Mucosa of descending colon (tissue), 3 donors: ENCODE data around the gene MRPL55. TPM values are rescaled to one million over a fixed set of nuclear protein-coding genes. Genes with fewer than 3 reads are reported as not detected.

Source experiments
- ATAC-seq: fragments of 200-7000 bp; cut with Tn5 transposase; one replicate; pipeline ENCODE4 v1.9.1; 2020; ENCODE audit warnings: mild to moderate bottlenecking, moderate library complexity
- DNase-seq, 3 donors: peaks; one replicate each; pipeline ENCODE4 v3.0.0-alpha.2; 2020
- H3K36me3 ChIP-seq: fragments of 200-600 bp; one replicate; pipeline ENCODE4 v1.8.0; 2021; ENCODE audit warnings: low read depth, mild to moderate bottlenecking
- H3K4me1 ChIP-seq: fragments of 200-600 bp; one replicate; pipeline ENCODE4 v1.8.0; 2021; ENCODE audit warnings: low read depth, mild to moderate bottlenecking
- H3K4me3 ChIP-seq: fragments of 200-600 bp; one replicate; pipeline ENCODE4 v1.8.0; 2021; ENCODE audit warnings: mild to moderate bottlenecking
- H3K9me3 ChIP-seq: fragments of 200-600 bp; one replicate; pipeline ENCODE4 v1.8.0; 2021; ENCODE audit warnings: mild to moderate bottlenecking
- CTCF ChIP-seq: fragments of 200-600 bp; IDR thresholded peaks from one replicate; pipeline ENCODE4 v1.8.0; 2022; ENCODE audit warnings: antibody characterized with exemption, mild to moderate bottlenecking
- intact Hi-C, 2 donors: fragments of 100-400 bp; cut with DNase I in 1 of 2; cut with micrococcal nuclease in 1 of 2; formaldehyde crosslinking; loops; one replicate each; pipeline versions ENCODE4 v1.11.0 to v1.11.1; 2022; cut with DNase I, micrococcal nuclease
- total RNA-seq, 3 donors: library from RNA; stranded (reverse); fragmentation: NEBNext Ultra II Directional in 2 of 3; extraction: Animal tissue kit (Norgen Biotek cat#: 25700) in 2 of 3; gene quantifications; one replicate each; pipeline versions ENCODE4 v1.2.1 to v1.2.4, GENCODE V29; 2021 to 2023
- donor health status: DM: no; HTN: no; CAD: no; lungs with moderate emphysema.
- donor health status: DM: no; HTN: no; CAD: no.
- donor health status: DM: no; HTN: yes; CAD: no.

The MRPL55 gene
- total RNA-seq, 3 donors from 2014 or later: 24.3 to 42.1 (median 37.3) TPM

GRCh38 chr1:228101994-228102790 is 6.9 kb downstream of the MRPL55 start:
- no peak for TF ChIP-seq CTCF
- intact Hi-C loops: no loop called here
- Histone ChIP-seq H3K4me3 (peak overlapping the region; percentile 79), H3K4me1 (peaks cover 21% of the 10 kb centered on the region), H3K9me3 (no peaks in the 10 kb centered on the region), H3K36me3 (peaks cover 4% of the 10 kb centered on the region)
- peak; percentile 54 for ATAC-seq
- DNase-seq: peak; percentile 58 to 83 (median 78)

- peak; percentile 2 for ATAC-seq
- H3K36me3 ChIP-seq: peaks cover 4% of the 10 kb centered on the region
Measured at GRCh38 chr1:228101614-228101993, 7.5 kb downstream of the MRPL55 start.

GRCh38 chr1:228100822-228101613 is 8.1 kb downstream of the MRPL55 start:
- H3K9me3 ChIP-seq: no peaks in the 10 kb centered on the region
- intact Hi-C loops: no loop called here
- ATAC-seq (no peak), DNase-seq (no peak)
- H3K4me1 ChIP-seq: peaks cover 24% of the 10 kb centered on the region
- H3K36me3 ChIP-seq: peaks cover 4% of the 10 kb centered on the region
- no peak for TF ChIP-seq CTCF
- no peak overlapping the region for H3K4me3 ChIP-seq

More at GRCh38 chr1:228101614-228101993, 7.5 kb downstream of the MRPL55 start:
- intact Hi-C loops: no loop called here
- H3K9me3 ChIP-seq: no peaks in the 10 kb centered on the region
- peak; percentile 43 to 67 (median 67) for DNase-seq
- peaks cover 22% of the 10 kb centered on the region for H3K4me1 ChIP-seq
- peak overlapping the region; percentile 79 for H3K4me3 ChIP-seq
- TF ChIP-seq CTCF: no peak

- TF ChIP-seq CTCF: no peak
- peaks cover 30% of the 10 kb centered on the region for H3K4me1 ChIP-seq
- no peak overlapping the region for H3K4me3 ChIP-seq
- no peak for ATAC-seq
- H3K36me3 ChIP-seq: peaks cover 4% of the 10 kb centered on the region
- DNase-seq: no peak
- H3K9me3 ChIP-seq: peaks cover 6% of the 10 kb centered on the region
- intact Hi-C loops: no loop called here
Measured at GRCh38 chr1:228099331-228099732, 9.8 kb downstream of the MRPL55 start.

GRCh38 chr1:228098323-228098931 is 10.7 kb downstream of the MRPL55 start:
- Histone ChIP-seq H3K4me3 (no peak overlapping the region), H3K4me1 (peaks cover 25% of the 10 kb centered on the region), H3K36me3 (peaks cover 4% of the 10 kb centered on the region), H3K9me3 (peaks cover 8% of the 10 kb centered on the region)
- DNase-seq (no peak), ATAC-seq (no peak)
- intact Hi-C loops: no loop called here
- TF ChIP-seq CTCF: no peak
